Measurements from ENCODE around the gene GLT1D1.

Gene GLT1D1

DNA sequence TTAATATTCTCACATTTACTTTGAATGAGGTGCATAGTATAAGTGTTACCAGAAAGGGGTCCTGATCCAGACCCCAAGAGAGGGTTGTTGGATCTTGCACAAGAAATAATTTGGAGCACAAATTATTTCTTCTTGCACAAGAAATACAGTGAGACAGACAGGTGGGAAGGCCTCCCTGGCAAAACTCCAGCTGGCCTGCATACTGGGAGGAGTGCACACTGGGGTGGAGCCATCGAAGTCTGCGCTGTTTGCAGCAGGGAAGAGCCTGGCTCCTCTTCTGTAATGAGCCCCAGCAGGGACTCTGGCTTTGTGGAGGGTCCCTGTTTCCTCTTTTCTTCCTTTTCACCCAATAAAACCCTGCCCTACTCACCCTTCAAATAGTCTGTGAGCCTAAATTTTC is 141.6 kb downstream of the GLT1D1 start:
- Histone ChIP-seq H3K4me1 (ENCODE audit: control insufficient read depth, insufficient read depth, low read length) (no peaks in the 10 kb centered on the region), H3K4me3 (ENCODE audit: low read depth, low read length) (no peak overlapping the region), H3K27me3 (ENCODE audit: control insufficient read depth, insufficient read depth, low read length) (no peaks in the 10 kb centered on the region), H3K9ac (ENCODE audit: low read depth, low read length) (no peak overlapping the region), H3K36me3 (ENCODE audit: control insufficient read depth, insufficient read depth, low read length) (no peaks in the 10 kb centered on the region), H3K9me3 (ENCODE audit: control insufficient read depth, insufficient read depth, low read length) (no peaks in the 10 kb centered on the region)

- Histone ChIP-seq H3K36me3 (ENCODE audit: control insufficient read depth, insufficient read depth, low read length) (no peaks in the 10 kb centered on the region), H3K9ac (ENCODE audit: low read depth, low read length) (no peak overlapping the region), H3K4me1 (ENCODE audit: control insufficient read depth, insufficient read depth, low read length) (no peaks in the 10 kb centered on the region), H3K9me3 (ENCODE audit: control insufficient read depth, insufficient read depth, low read length) (no peaks in the 10 kb centered on the region), H3K27me3 (ENCODE audit: control insufficient read depth, insufficient read depth, low read length) (no peaks in the 10 kb centered on the region), H3K4me3 (ENCODE audit: low read depth, low read length) (no peak overlapping the region)
Measured at GRCh38 chr12:128995619-128996018, 142.3 kb downstream of the GLT1D1 start.

DNA sequence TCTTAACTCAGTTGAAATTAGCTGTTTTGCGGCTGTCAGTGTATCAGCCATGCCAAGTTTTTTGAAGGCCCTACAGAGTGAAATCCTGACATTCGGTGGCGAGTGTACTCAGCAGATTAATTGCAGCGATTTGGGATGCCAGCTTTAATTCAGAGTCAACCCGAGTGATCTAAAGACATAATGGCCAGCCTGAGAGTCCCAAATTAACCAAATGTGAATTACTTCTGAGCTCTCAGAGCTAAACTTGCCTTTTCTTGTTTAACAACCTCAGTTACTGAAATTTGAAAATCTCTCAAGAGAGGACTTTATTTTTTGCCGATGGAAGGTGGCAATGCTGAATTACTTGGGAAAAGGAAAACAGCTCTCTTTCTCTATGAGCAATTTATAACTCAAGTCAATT is 148.5 kb downstream of the GLT1D1 start:
- Histone ChIP-seq H3K27me3 (ENCODE audit: control insufficient read depth, insufficient read depth, low read length) (no peaks in the 10 kb centered on the region), H3K9me3 (ENCODE audit: control insufficient read depth, insufficient read depth, low read length) (no peaks in the 10 kb centered on the region), H3K9ac (ENCODE audit: low read depth, low read length) (no peak overlapping the region), H3K4me3 (ENCODE audit: low read depth, low read length) (no peak overlapping the region), H3K36me3 (ENCODE audit: control insufficient read depth, insufficient read depth, low read length) (no peaks in the 10 kb centered on the region), H3K4me1 (ENCODE audit: control insufficient read depth, insufficient read depth, low read length) (no peaks in the 10 kb centered on the region)

DNA sequence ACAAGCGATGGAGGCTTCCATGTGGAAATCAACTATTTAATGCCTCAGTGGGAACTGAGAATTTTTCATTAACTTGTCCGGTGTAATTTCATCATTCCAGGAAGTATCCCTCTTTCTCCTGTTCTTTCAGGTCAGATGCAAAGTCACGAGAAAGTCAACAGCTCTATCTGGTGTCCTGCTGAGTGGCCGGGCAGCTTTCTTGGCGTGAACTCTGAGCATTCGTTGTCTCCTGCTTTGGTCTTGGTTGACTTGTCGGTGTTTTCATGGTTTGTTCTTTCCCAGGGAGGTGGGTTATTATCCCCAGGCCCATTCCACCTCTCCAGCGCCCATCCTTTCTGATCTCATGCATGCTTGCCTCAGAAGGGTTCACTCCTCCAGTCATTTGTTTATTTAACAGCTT is 149.1 kb downstream of the GLT1D1 start:
- H3K27me3 ChIP-seq (ENCODE audit: control insufficient read depth, insufficient read depth, low read length) = no peaks in the 10 kb centered on the region
- no peaks in the 10 kb centered on the region for H3K9me3 ChIP-seq (ENCODE audit: control insufficient read depth, insufficient read depth, low read length)
- no peaks in the 10 kb centered on the region for H3K4me1 ChIP-seq (ENCODE audit: control insufficient read depth, insufficient read depth, low read length)
- H3K36me3 ChIP-seq (ENCODE audit: control insufficient read depth, insufficient read depth, low read length) = no peaks in the 10 kb centered on the region
- no peak overlapping the region for H3K9ac ChIP-seq (ENCODE audit: low read depth, low read length)
- H3K4me3 ChIP-seq (ENCODE audit: low read depth, low read length) = no peak overlapping the region

- H3K27me3 ChIP-seq (ENCODE audit: control insufficient read depth, insufficient read depth, low read length) = no peaks in the 10 kb centered on the region
- no peaks in the 10 kb centered on the region for H3K4me1 ChIP-seq (ENCODE audit: control insufficient read depth, insufficient read depth, low read length)
Measured at GRCh38 chr12:129005416-129005815, 152.1 kb downstream of the GLT1D1 start.

GRCh38 chr12:129005829-129006228 is 152.6 kb downstream of the GLT1D1 start:
- Histone ChIP-seq H3K27me3 (ENCODE audit: control insufficient read depth, insufficient read depth, low read length) (no peaks in the 10 kb centered on the region), H3K4me3 (ENCODE audit: low read depth, low read length) (no peak overlapping the region), H3K4me1 (ENCODE audit: control insufficient read depth, insufficient read depth, low read length) (no peaks in the 10 kb centered on the region), H3K9ac (ENCODE audit: low read depth, low read length) (no peak overlapping the region), H3K9me3 (ENCODE audit: control insufficient read depth, insufficient read depth, low read length) (no peaks in the 10 kb centered on the region), H3K36me3 (ENCODE audit: control insufficient read depth, insufficient read depth, low read length) (no peaks in the 10 kb centered on the region)

More at GRCh38 chr12:129005416-129005815, 152.1 kb downstream of the GLT1D1 start:
- Histone ChIP-seq H3K36me3 (ENCODE audit: control insufficient read depth, insufficient read depth, low read length) (no peaks in the 10 kb centered on the region), H3K9ac (ENCODE audit: low read depth, low read length) (no peak overlapping the region), H3K9me3 (ENCODE audit: control insufficient read depth, insufficient read depth, low read length) (no peaks in the 10 kb centered on the region), H3K4me3 (ENCODE audit: low read depth, low read length) (no peak overlapping the region)

DNA sequence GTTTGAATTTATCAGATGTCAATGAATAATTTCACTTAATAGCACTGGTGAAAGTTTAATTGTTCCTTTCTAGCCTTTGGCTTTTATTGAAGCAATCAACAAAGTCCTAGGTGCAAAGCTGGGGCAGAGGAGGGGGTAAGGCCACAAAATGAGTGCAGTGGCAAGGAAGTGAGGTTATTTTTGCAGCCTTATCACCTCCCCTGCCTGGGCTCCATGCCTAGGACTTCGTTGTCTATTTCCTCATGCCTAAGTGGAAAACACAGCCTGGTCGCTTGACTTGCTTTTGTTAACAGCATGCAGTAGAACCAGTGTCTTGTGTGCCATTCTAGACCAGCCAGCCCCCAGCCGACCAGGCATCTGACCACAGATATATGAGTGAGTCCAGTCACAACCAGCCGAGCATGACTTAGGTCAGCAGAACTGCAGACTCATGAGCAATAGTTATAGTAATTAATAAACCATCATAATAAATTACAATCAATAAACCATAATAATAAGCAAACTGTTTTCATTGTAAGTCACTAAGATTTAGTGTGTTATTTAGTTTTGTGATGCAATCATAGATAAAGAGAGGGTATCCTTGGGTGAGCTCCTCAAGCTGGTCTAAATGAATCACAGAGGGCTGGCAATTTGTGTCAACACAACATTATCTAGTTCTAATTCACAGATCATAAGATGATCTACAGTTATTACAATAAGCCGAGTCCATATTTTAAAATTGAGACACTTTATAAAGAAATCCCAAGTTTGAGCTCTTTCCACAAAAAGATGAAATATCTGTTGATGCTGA is 156.8 kb downstream of the GLT1D1 start:
- Histone ChIP-seq H3K27me3 (ENCODE audit: control insufficient read depth, insufficient read depth, low read length) (no peaks in the 10 kb centered on the region), H3K4me3 (ENCODE audit: low read depth, low read length) (no peak overlapping the region), H3K4me1 (ENCODE audit: control insufficient read depth, insufficient read depth, low read length) (no peaks in the 10 kb centered on the region), H3K36me3 (ENCODE audit: control insufficient read depth, insufficient read depth, low read length) (no peaks in the 10 kb centered on the region), H3K9ac (ENCODE audit: low read depth, low read length) (no peak overlapping the region), H3K9me3 (ENCODE audit: control insufficient read depth, insufficient read depth, low read length) (no peaks in the 10 kb centered on the region)

- Histone ChIP-seq H3K9ac (ENCODE audit: low read depth, low read length) (no peak overlapping the region), H3K27me3 (ENCODE audit: control insufficient read depth, insufficient read depth, low read length) (peaks cover 2% of the 10 kb centered on the region), H3K4me1 (ENCODE audit: control insufficient read depth, insufficient read depth, low read length) (no peaks in the 10 kb centered on the region), H3K36me3 (ENCODE audit: control insufficient read depth, insufficient read depth, low read length) (no peaks in the 10 kb centered on the region), H3K4me3 (ENCODE audit: low read depth, low read length) (no peak overlapping the region), H3K9me3 (ENCODE audit: control insufficient read depth, insufficient read depth, low read length) (peaks cover 3% of the 10 kb centered on the region)
Measured at GRCh38 chr12:129016159-129016558, 162.9 kb downstream of the GLT1D1 start.

DNA sequence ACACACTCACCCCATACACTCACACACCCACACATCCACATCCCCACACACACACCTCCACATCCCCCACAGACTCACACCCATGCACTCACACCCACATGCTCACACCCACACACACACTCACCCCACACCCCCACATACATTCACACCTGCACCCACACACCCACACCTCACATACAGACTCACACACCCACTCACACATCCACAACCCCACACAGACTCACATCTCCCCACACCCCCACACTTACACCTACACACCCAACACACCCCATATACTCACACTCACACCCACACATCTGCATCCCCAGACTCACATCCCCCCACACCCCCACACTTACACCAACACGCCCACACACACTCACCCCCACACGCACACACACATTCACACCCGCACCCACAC is 171.8 kb downstream of the GLT1D1 start:
- peaks cover 3% of the 10 kb centered on the region for H3K9me3 ChIP-seq (ENCODE audit: control insufficient read depth, insufficient read depth, low read length)
- no peak overlapping the region for H3K9ac ChIP-seq (ENCODE audit: low read depth, low read length)
- no peaks in the 10 kb centered on the region for H3K27me3 ChIP-seq (ENCODE audit: control insufficient read depth, insufficient read depth, low read length)
- H3K4me1 ChIP-seq (ENCODE audit: control insufficient read depth, insufficient read depth, low read length) = no peaks in the 10 kb centered on the region
- H3K36me3 ChIP-seq (ENCODE audit: control insufficient read depth, insufficient read depth, low read length) = no peaks in the 10 kb centered on the region
- H3K4me3 ChIP-seq (ENCODE audit: low read depth, low read length) = no peak overlapping the region

- H3K27me3 ChIP-seq (ENCODE audit: control insufficient read depth, insufficient read depth, low read length) = no peaks in the 10 kb centered on the region
- peaks cover 3% of the 10 kb centered on the region for H3K4me1 ChIP-seq (ENCODE audit: control insufficient read depth, insufficient read depth, low read length)
- no peaks in the 10 kb centered on the region for H3K36me3 ChIP-seq (ENCODE audit: control insufficient read depth, insufficient read depth, low read length)
- no peaks in the 10 kb centered on the region for H3K9me3 ChIP-seq (ENCODE audit: control insufficient read depth, insufficient read depth, low read length)
- no peak overlapping the region for H3K4me3 ChIP-seq (ENCODE audit: low read depth, low read length)
- no peak overlapping the region for H3K9ac ChIP-seq (ENCODE audit: low read depth, low read length)
Measured at GRCh38 chr12:129028844-129029243, 175.6 kb downstream of the GLT1D1 start.

Data from iPS-15b (cell line).